H1 (cell line): Measurements from ENCODE around the gene HSFX4. TPM values are rescaled to one million over a fixed set of nuclear protein-coding genes. Genes with fewer than 3 reads are reported as not detected.

Experiments used
- ATF3 ChIP-seq: IDR thresholded peaks from 2 replicates; pipeline ENCODE4 v1.6.1; 2011; ENCODE audit warnings: low read depth, mild to moderate bottlenecking, low read length; ENCODE audit not compliant: insufficient read depth
- CHD2 ChIP-seq: IDR thresholded peaks from 2 replicates; pipeline ENCODE4 v1.6.1; 2012; ENCODE audit warnings: low read length, improper control_type of control experiment
- CHD7 ChIP-seq: fragments of 300-600 bp; sonication (generic); IDR thresholded peaks from 2 replicates; pipeline ENCODE4 v1.7.1; 2012; ENCODE audit warnings: low read length, moderate library complexity, mild to moderate bottlenecking, inconsistent platforms; ENCODE audit not compliant: insufficient replicate concordance
- HDAC6 ChIP-seq: IDR thresholded peaks from one replicate; pipeline ENCODE4 v1.7.1; 2012; ENCODE audit warnings: low read depth, mild to moderate bottlenecking, inconsistent platforms, low read length, moderate library complexity
- MAX ChIP-seq: IDR thresholded peaks from 2 replicates; pipeline ENCODE4 v1.6.1; 2012; ENCODE audit warnings: inconsistent platforms
- POLR2AphosphoS5 ChIP-seq: IDR thresholded peaks from 2 replicates; pipeline ENCODE4 v1.6.1; 2011; ENCODE audit warnings: low read depth, low read length
- RNF2 ChIP-seq: fragments of 200-900, 300-1000 bp; sonication (generic); IDR thresholded peaks from 2 replicates; pipeline ENCODE4 v1.7.1; 2016; ENCODE audit warnings: borderline replicate concordance, low read depth, mild to moderate bottlenecking, antibody characterized with exemption, low read length; ENCODE audit not compliant: poor library complexity, severe bottlenecking; ENCODE audit errors: missing control alignments
- SIRT6 ChIP-seq: IDR thresholded peaks from one replicate; pipeline ENCODE4 v1.7.1; 2012; ENCODE audit warnings: low read length, inconsistent platforms
- TAF1 ChIP-seq: IDR thresholded peaks from 2 replicates; pipeline ENCODE4 v1.6.1; 2011; ENCODE audit warnings: mild to moderate bottlenecking, low read depth, low read length
- TCF12 ChIP-seq: IDR thresholded peaks from 2 replicates; pipeline ENCODE4 v1.6.1; 2011; ENCODE audit warnings: low read depth, mild to moderate bottlenecking, low read length
- YY1 ChIP-seq: IDR thresholded peaks from 2 replicates; pipeline ENCODE4 v1.6.1; 2011; ENCODE audit warnings: low read depth, mild to moderate bottlenecking, low read length
- polyA plus RNA-seq, 7 experiments: library from polyadenylated mRNA; depleted of rRNA in 3 of 7; stranded (reverse) in 5 of 7; unstranded in 2 of 7; fragments of >200 nt in 5 of 7; fragments of 200-250 nt in 2 of 7; gene quantifications; 1 replicate in 5 of 7; 2 replicates in 1 of 7; 4 replicates in 1 of 7; pipeline versions ENCODE4 v1.2.1 to v1.2.3, GENCODE V29; 2011 to 2013; ENCODE audit warnings: missing spikeins in 2 of 7, mixed read lengths in 2 of 7
- total RNA-seq: library from RNA; stranded (reverse); fragmentation: NEBNext Ultra II Directional; extraction: Animal tissue kit (Norgen Biotek cat#: 25700); gene quantifications from 2 replicates; pipeline ENCODE4 v1.2.1, GENCODE V29; 2021

HSFX4 gene
- total and polyA plus RNA-seq, 2 of the 8 experiments (the other 6 are each of a cell fraction or from before 2014, with no cell fraction given): not detected

- no peak for TF ChIP-seq CHD7
- TF ChIP-seq ATF3: no peak
- TF ChIP-seq CHD2: no peak
- no peak for TF ChIP-seq POLR2AphosphoS5
- no peak for TF ChIP-seq HDAC6
- TF ChIP-seq TAF1: no peak
- TF ChIP-seq TCF12: no peak
- TF ChIP-seq YY1: no peak
- no peak for TF ChIP-seq RNF2
- no peak for TF ChIP-seq MAX
- no peak for TF ChIP-seq SIRT6
Measured at GRCh38 chrX:149910178-149910695, 19.1 kb upstream of the HSFX4 start (continued).
